GM12873 (cell line): Measurements from ENCODE around the gene RCAN2.

Source experiments
- TF ChIP-seq, protein P1 (sequence below): IDR thresholded peaks from 2 replicates; pipeline ENCODE4 v1.5.1; 2012; ENCODE audit warnings: low read depth, mild to moderate bottlenecking, moderate library complexity, low read length, control low read depth; ENCODE audit not compliant: insufficient read depth; ENCODE audit errors: missing control alignments

RCAN2 gene

GRCh38 chr6:46190889-46191288 lies 300.4 kb downstream of the RCAN2 start:
- TF ChIP-seq, protein P1, sequence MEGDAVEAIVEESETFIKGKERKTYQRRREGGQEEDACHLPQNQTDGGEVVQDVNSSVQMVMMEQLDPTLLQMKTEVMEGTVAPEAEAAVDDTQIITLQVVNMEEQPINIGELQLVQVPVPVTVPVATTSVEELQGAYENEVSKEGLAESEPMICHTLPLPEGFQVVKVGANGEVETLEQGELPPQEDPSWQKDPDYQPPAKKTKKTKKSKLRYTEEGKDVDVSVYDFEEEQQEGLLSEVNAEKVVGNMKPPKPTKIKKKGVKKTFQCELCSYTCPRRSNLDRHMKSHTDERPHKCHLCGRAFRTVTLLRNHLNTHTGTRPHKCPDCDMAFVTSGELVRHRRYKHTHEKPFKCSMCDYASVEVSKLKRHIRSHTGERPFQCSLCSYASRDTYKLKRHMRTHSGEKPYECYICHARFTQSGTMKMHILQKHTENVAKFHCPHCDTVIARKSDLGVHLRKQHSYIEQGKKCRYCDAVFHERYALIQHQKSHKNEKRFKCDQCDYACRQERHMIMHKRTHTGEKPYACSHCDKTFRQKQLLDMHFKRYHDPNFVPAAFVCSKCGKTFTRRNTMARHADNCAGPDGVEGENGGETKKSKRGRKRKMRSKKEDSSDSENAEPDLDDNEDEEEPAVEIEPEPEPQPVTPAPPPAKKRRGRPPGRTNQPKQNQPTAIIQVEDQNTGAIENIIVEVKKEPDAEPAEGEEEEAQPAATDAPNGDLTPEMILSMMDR, result no peak

GRCh38 chr6:46189726-46190125 lies 301.5 kb downstream of the RCAN2 start:
- TF ChIP-seq, protein P1, result no peak

DNA sequence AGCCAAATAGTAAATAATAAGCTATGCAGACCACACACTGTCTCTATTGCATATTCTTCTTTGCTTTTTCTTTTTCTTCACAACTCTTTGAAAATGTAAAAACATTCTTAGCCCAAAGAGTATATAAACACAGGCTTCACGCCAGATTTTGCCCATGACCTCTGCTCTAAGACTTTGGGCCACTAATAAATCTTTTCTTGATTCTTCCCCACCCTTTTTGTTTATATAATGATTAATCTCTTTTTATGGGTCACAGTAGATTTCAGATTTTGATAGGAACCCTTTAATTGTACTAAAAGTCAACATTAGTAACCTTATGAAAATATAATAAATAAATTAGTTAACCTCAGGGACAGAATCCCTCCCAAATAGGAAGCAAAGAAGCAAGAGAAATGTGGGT lies 304.7 kb downstream of the RCAN2 start:
- TF ChIP-seq, protein P1, result no peak

- TF ChIP-seq, protein P1, result no peak
Observed at GRCh38 chr6:46184114-46184513, 307.1 kb downstream of the RCAN2 start.

- TF ChIP-seq, protein P1, result no peak
Observed at GRCh38 chr6:46175976-46176375, 315.3 kb downstream of the RCAN2 start.

GRCh38 chr6:46175446-46175845 lies 315.8 kb downstream of the RCAN2 start:
- TF ChIP-seq, protein P1, result no peak

DNA sequence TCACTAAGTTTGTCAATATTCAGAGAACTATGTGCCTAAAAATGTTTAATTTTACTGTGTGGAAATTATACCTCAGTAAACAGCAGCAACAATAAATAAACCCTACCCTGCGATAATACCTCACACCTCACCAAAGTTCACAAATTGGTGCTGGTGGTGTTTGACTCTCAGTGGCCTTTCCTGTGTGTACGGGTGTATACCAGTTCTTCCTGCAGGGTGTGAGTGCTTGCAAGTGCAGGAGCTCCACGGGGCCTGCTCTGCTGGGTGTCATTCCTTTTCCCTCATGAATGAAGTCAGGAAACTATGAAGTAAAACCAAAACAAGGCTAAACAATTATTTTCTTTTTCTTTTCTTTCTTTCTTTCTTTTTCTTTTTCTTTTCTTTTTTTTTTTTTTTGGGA lies 316.3 kb downstream of the RCAN2 start:
- TF ChIP-seq, protein P1, result no peak
